NCI-H446 treated with DMSO at 0.1 percent for 48 hours (cell line): Measurements from ENCODE around the gene TRABD2B.

Experiments
- DNase-seq: peaks from one replicate; lab custom pipeline; 2025; lab: John Stamatoyannopoulos, UW

The TRABD2B gene

DNA sequence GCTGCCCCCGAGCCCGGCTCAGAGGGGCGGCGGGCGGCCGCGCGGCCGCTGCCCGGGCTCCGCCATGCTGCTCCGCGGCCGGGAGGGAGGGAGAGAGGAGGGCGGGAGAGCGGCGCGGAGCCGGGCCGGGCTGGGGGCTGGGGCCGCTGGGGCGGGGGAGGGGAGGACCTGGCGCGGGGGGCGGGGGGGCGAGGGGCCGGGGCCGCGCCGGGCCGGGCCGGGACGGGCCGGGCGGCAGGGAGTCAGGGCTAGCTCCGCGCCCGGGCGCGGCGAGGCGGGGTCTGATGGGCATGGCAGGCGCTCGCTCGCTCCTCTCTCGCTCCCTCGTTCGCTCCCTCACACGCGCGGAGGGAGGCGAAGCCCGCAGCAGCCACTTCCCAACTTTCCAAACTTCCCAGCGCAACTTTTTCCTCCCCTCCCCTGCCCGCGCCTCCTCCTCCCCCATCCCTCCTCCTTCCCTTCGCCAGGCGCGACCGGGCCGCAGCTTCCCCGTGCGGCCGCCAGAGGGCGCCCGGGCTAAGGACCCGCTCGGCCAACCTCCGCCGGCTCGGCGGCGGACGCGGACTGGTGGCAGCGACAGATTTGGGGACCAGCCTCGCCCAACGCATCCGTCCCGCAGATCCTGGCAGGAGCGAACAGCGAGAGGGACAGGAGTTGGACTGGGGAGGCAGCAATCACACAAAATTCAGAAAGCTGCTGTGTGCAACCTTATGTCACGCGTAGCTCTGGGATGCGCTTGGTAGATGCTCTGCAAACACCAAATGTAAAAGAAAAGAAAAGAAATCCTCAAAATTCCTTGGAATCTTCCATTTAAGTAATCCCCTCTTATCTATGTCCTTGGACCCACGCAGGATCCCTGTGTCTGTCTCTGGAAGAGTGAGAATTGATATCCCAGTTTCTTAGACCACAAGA, at the start of gene TRABD2B:
Gene TRABD2B, minus strand, starts transcription at position 97 of the 912 bp plus-strand sequence.
- DNase-seq = no peak

DNA sequence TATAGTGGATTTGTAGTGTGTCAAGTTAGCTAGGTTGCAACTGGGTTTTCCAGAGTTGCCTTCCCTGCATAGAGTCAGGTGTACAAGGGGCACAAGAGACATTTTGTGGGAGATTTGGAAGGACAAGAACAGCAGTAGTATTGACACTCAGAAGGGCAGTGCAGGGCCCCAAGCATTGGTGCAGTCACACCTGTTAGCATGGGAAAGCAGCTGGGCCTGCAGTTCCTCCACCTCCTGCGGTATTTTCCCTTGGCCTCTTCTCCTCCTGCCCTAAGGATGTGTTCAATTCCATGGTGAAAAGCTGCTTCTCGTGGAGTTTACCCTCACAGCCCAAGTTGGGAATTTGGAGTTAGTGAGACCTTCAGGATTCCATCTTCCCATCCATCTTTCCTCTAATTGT, 47.1 kb upstream of the TRABD2B start:
- no peak for DNase-seq

DNA sequence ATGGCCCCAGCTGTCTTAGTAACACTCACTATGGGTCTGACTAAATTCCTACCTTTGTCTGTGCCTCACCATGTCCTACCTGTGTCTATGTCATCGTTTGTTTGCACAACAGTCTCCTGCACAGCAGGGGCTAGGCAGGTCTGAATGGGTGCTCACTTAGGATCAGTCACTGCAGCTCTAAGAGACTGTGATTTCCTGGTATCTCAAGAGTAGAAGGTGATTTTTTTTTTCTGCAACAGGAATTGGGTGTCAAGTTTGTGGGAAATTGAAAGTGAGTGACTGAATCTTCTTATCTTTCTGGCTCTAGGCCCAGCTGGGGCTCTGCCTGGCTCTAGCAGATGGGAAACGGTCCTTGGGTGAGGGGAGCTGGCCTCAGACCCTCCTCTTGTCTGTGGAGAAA, 46.4 kb upstream of the TRABD2B start:
- DNase-seq = no peak

DNA sequence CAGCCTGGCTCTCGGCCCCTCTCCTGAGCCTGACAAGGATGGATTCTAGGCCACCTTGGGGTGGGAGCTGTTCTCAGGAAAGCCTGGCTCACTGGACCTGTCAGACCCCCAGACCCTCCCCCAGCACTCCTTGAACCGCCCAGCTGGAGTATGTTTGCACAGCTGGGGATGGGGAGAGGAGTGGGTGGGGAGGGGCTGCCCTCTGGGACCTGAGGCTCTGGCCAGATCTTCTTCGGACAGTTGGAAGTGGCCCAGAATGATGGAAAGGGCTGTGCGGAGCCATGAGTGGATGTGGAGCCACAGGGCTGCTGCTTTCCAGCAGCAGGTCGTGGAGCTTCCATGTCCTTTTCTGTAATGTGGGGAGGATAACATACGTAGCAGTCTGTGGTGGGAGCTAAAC, 43.0 kb upstream of the TRABD2B start:
- no peak for DNase-seq

DNA sequence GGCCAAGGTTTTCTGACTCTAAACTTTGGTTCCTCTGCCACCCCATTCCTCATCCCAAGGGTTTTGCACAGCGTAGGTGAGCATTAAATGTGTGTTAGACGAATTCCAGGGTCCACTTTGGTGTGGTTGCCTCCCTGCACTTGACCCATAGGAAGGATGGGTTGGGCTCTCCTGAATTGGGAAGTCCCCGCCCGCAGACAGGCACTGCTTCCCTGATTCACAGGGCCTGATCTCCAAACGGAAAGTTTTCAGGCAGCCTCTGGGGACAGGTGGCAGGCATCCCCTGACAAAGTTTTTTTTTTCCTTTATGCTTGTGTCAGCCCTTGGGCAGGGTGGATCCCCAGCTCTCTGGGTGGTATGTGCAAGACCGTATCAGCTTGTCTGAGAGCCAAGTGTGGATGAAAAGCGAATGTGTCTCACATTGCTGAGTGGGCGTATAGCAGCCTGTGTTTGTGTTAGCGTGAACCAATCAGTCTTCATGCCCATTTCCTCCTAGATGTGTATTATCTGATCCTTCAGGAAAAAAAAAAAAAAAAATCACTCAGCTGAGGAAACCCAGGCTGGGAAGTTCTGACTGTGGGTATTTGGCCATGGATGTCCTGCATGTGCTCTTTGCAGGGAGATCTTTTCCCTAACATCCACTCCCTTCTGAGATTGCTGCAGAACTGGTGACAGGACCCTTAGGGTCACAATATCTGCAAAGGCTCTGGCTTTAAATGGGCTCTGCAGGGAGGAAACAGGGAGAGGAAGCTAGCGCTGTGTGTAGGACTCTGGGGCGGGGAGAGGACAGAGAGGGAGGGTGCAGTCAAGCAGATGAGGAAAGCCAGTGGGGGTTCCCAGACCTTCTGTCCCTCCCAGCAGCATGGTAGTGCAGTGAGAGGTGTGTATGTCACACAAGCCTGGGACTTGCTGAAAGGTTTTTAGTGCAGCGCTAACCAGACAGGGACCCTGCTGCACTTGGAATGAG, 42.2 kb upstream of the TRABD2B start:
- DNase-seq = no peak

DNA sequence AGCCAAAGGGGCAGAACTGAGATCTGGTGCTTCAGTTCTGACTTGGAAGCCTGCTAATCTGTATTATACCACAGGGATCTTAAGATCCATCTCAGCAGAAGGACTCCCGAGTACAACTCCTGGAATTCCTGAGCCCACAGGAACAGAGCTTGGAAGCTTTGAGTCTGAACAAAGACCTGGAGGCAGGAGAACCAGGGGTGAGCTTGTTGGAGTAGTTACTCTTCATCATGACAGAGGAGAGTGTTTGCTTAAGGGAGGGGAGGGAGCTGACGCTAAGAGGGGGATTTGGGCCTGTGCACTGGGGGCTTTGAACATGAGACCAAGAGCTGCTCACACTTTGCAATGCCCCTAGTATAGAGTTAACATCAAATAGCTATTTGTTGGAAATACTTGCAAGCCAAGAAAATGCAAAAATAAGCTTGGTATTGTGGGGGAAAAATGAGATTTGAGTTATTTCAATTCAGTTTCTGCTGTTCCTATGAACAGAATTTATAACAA, 41.1 kb upstream of the TRABD2B start:
- DNase-seq = no peak

DNA sequence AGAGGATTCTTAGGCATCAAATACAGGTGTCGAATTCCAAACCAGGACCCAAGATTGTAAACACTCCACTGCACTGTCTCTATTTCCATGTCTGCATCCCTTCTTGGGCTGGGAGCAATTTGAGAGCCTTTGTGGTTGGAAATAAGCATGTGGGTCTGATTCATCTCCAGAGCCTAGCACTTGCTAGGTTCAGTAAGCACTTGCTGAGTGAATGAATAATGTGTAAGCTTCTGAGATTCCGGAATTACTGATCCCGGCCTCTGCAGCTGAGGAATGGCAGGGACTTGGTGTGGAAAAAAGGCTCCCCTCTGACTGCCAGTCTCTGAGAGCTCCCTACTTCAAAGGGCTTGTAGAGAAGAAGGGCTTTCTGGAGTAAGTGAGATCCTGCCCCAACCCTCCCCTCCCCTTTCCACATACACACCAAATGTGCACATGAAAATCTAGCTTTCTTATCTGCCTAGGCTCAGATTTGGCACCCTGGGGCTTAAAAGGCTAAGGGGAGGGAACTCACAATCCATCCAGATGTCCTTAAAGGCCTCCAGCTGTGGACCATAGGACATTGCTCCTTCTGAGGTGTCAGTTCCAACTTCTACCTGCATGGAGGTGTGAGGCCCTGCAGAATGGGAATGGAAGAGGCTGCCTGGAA, 39.6 kb upstream of the TRABD2B start:
- DNase-seq = no peak

DNA sequence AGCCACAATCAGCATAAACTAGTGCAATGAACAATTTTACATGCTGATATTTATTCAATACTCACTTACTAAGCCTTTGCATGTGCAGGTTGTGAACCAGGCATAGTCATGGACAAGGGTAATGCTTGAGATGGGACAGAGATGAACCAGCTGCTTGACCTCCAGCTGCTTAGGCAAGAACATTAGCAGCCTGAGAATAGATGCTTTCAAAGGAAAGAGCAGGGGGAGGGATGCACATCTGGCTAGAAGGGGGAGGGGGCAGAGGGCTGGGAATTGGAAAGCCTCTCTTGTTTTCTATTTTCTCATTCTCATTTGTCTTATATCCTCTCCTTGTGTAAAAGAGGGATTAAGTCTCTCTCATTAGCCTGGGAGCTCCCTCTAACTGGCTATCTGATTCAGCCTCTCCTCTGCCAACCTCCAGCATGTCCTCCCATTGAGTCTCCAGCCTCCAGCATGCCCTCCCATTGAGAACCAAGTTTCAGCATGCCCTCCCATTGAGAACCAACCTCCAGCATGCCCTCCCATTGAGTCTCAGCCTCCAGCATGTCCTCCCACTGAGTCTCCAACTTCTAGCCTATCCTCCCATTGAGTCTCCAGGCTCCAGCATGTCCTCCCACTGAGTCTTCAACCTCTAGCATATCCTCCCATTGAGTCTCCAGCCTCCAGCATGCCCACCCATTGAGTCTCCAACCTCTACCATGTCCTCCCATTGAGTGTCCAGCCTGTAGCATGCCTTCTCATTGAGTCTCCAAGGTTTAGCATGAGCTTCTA, 38.4 kb upstream of the TRABD2B start:
- DNase-seq = no peak

DNA sequence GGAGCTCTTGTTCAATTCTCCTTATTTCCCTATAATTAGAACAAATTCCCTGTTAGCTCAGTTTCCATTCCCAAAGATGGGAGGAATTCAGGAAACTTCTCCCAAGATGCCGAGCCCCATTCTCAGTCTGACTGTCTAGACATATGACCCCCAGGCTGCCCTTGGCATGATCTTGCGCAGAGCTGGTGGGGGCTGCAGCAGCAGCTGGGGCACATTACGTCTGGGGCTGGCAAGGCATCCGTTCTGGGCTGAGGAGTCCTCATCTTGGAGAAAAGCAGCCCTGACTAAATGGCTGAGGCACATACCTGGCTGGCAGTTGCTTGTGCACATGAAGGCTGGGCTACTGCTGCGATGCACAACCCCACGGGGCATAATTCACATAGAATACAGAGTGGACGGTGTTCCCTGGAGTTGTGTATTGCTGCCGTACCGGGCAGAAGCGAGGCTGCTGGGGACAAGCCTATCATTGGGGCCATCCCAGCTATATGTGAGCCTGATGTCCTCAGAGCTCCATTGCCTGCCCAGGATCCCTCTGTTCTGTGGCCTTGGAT, 36.4 kb upstream of the TRABD2B start:
- DNase-seq = no peak

DNA sequence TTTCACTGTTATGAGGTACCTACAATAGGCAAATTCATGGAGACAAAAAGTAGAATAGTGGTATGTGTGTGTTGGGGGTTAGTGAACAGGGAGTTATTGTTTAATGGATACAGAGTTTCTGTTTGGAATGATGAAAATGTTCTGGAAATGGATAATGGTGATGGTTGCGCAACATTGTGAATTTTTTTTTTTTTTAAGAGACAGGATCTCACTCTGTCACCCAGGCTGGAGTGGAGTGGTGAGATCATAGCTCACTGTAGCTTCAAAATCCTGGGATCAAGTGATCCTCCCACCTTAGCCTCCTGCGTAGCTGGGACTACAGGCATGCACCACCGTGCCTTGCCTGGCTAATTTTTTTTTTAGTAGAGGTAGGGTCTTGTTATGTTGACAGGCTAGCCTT, 34.5 kb upstream of the TRABD2B start:
- no peak for DNase-seq

DNA sequence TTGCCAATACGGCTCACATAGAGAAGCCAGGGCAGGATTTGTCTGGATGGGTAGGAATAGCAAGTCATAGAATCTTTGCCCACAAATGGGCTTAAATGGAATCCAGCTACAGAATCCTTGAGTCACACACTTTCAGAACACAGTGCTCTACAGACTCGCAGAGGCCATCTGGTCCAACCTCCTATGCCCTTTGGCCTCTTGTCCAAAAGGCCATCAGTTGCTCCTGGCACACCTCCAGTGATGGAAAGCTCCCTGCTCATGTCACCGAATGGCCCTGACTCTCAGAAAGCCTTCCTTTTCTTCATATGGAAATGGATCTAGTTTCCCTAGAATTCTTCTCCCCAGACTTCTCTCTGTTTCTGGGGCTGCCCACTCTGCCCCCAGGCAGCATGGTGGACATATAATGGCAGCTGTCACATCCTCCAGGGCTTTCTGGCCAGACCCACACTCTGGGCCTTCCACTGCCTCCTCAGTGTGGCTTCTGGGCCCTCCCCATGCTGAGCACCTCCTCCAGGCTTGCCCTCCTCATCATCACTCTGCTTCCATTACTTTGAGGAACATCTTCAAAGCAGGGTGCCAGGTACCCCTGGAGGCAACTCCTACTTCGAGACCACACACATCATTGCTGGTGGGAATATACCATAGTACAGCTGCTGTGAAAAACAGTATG, 33.6 kb upstream of the TRABD2B start:
- DNase-seq = no peak

DNA sequence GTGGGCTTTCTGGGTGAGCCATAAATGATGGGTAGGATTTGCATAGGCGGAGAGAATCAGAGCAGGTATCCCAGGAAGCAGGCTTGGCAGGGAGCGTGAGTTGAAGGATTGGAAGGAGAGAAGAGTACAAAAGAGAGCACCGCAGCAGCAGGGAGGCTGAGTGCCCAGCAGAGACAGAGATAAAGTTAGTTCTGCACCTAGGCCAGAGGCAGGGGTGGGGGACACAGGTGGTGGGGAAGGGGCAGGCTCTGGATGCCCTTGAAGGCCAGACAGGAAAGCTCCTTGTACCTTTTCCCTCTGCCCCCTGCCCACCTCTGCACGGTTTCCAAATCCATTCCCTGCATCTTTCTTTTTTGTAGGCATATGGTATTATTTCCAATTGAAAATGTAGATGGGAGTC, 33.0 kb upstream of the TRABD2B start:
- no peak for DNase-seq

DNA sequence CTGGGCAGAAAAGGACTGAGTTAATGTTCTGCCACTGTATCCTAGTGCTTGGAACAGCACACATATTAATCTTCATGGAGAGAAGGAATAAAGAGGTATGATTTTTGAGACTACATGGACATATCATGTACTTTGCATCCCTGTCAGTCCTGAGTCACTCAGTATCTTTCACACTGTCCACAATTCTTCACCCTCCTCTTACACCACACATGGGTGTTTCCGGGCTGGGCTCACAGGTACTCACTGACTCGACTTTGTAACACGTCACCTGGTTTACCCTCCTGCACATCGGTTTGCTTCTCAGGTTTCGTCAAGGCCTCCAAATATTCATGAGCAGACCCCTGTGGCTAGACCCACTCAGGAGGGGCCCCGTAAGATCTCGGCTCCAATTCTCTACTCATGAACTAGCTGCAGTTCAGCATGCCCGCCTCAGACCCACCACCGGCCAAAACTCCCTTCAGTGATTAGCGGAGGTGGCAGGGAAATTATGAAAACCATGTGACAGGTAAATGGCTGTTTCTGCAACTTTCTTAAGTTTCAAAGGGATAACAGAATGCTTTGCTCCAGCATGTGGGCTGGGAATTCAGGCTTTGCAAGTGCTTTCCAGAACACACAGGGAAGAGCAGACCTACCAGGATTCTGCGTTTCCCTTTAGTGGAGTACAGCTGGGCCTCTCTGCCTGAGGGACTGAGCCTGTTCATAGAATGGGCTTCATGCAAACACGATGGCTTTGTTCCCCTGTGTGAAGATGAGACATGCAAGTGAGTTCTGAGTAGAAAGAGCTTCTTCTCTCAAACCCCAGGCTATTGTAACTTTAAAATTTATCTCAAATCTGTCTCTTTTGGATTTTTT, 31.3 kb upstream of the TRABD2B start:
- no peak for DNase-seq

DNA sequence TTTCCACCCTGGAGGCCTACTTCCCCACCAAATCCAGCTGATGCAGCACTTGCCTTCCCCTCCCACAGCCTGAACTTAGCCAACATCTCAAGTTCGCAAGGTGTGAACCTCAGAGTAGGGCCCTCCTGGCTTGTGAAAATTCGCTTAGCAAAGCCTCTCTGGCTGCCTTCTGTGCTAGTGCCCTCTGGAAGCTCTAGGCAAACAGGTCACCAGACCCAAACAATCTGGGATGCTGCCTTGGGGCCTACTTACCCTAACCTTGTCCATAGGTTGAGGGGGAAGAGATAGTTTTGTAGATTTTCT, 30.3 kb upstream of the TRABD2B start:
- DNase-seq = no peak

DNA sequence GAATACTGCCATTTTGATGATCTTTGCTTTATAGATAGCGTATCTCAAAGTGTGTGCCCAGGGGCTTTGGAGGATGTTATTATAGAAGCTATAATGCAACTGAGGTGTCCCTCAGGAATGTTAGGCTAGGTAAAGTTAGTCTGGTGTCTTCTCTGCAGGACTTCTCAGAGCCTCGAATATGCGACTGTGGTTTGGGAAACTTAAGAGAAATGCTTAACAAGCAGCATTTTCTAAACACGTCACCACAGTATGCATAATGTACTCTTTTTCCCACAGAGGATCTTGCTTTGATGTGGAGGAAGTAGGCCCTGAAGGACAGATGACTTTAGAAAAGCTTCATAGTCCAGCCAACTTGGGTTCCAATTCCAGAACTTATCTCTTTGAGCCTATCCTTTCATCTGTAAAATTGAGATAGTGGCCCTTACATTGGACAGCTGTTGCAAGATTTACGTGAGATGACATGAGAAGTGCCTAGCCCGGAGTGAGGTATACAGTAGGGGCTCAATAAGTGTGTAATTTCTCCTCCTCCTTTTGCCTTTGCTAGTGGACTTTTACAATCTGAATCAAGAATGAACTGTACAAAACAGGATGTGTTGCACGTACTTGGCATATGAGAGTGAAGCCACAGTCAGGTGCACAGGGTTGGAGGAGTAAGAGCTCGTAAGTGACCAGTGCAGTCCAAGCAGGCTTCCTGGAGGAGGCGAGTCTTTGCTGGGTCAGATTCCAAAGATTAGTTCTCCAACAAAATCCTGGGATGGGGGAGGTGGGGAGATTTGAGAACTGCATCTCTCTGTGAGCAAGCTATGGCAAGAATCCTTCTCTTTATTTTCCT, 29.7 kb upstream of the TRABD2B start:
- no peak for DNase-seq

DNA sequence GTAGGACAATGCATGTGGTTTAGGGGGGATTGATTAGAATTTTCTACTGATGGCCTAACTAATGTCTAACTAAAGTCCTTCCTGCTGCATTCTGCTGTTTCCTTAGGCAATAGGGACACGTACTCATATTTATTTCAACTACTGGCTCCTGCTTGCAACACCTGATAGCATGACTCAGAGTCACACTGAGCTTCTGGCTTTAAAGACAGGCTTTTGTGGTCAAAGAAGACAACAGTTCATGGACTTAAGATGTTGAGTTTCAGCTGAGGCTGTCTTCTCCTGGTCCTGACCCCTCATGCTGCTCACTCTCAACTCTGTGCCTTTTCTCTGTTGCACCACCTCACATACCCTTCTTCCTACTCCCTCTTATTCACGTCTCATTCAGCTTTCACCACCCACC, 29.1 kb upstream of the TRABD2B start:
- no peak for DNase-seq

DNA sequence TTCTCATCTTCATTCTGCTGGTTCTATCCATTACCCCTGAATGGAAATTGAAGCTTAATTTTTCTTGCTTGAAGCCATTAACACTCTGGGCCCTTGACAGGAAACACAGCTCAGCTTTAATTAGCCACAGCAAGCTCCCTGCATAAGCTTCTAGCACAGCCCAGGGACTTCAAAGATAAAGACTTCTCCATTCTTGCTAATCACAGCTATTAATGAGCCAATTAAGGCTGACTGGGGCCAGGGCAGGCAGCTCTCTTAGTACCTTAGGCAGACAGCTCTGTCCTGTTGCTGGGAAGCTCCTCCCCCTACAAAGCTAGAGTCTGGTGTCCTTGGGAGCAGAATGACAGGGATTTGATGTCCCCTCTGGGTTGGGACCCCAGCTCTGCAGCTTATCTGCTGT, 27.9 kb upstream of the TRABD2B start:
- no peak for DNase-seq

DNA sequence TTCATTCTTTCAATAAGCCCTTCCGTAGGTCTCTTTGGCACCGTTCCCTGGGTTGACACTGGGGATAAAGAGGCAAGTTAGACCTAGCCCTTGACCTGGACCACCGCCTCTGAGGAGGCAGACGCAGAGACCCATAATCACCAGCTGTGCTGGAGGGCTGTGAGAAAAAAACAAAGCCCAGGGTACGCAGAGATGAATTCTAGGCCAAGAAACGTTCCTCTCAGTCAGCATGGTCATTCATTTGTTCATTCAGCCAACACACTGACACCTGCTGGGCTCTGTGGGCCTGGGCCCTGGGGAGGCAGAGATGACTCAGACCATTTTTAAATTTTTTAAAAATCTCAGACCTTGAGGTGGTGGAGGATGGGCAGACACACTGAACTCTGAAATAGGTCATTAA, 26.3 kb upstream of the TRABD2B start:
- no peak for DNase-seq

DNA sequence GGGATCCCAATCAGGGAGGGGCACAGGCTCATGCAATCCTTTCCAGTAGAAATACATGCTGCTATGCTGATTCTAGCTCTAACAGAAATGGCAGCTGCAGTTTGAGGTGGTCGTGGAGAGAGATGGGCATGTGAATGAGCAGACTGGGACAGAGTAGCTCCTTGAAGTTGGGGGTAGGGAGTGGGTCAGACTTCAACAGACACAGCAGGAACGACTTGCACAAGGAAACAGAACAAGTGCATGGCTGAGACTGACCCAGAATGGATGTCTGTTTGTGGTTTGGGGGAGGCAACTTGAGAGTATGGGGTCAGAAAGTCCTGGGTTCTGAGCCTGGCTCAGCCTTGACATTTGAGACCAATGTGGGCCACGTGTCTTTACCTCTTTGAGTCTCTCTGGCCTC, 25.1 kb upstream of the TRABD2B start:
- no peak for DNase-seq
